PC-3 (cell line): ENCODE data around the gene ARV1. TPM values are rescaled to one million over a fixed set of nuclear protein-coding genes. Genes with fewer than 3 reads are reported as not detected.
"Not testable (repeated sequence)": the region's sequence is repeated elsewhere in the genome, so short reads cannot be mapped to it uniquely, and the experiment has no call there.

ENCODE experiments used
- ATAC-seq: fragments of 200-7000 bp; cut with Tn5 transposase; 2 replicates; pipeline ENCODE4 v1.9.1; 2020; ENCODE audit warnings: mild to moderate bottlenecking, moderate library complexity
- BruUV-seq: library from RNA; stranded (reverse); fragments of 400-500 nt; replicated peaks from 2 replicates; lab custom pipeline; 2021; lab: Mats Ljungman, UMichigan
- CTCF ChIA-PET: fragments of 300-600 bp; sonication (Branson Sonifier 250); formaldehyde crosslinking; loops from one replicate; lab custom pipeline; 2022; ENCODE audit warnings: antibody characterized with exemption; lab: Charles Lee
- POLR2A ChIA-PET: fragments of 300-600 bp; sonication (Branson Sonifier 250); formaldehyde crosslinking; loops from one replicate; lab custom pipeline; 2022; ENCODE audit warnings: antibody characterized with exemption; ENCODE audit not compliant: unreplicated experiment; lab: Charles Lee
- DNase-seq: peaks from one replicate; pipeline ENCODE4 v3.0.0-alpha.2; 2015
- H2AFZ ChIP-seq: fragments of 300-600 bp; sonication (generic); 2 replicates; pipeline ENCODE4 v1.6.0; 2016; ENCODE audit warnings: antibody characterized with exemption, low read length
- H3F3A ChIP-seq: fragments of 300-600 bp; sonication (generic); one replicate; pipeline ENCODE4 v1.6.0; 2017; ENCODE audit warnings: antibody characterized with exemption, low read length, control low read depth, mild to moderate bottlenecking; ENCODE audit not compliant: unreplicated experiment
- H3K27ac ChIP-seq: fragments of 300-600 bp; sonication (generic); 2 replicates; pipeline ENCODE4 v1.5.1; 2016; ENCODE audit warnings: mild to moderate bottlenecking, low read length
- H3K27me3 ChIP-seq: fragments of 300-600 bp; sonication (generic); 2 replicates; pipeline ENCODE4 v1.6.1; 2016; ENCODE audit warnings: low read length, mixed read lengths
- H3K36me3 ChIP-seq: fragments of 300-600 bp; sonication (generic); 2 replicates; pipeline ENCODE4 v1.6.1; 2016; ENCODE audit warnings: low read depth, mixed run types, low read length, mixed read lengths
- H3K4me1 ChIP-seq: fragments of 300-600 bp; sonication (generic); 2 replicates; pipeline ENCODE4 v1.5.1; 2016; ENCODE audit warnings: low read length; ENCODE audit not compliant: insufficient read depth
- H3K4me2 ChIP-seq: fragments of 300-600 bp; sonication (generic); 2 replicates; pipeline ENCODE4 v1.6.0; 2016; ENCODE audit warnings: low read length
- H3K4me3 ChIP-seq: fragments of 300-600 bp; sonication (generic); 2 replicates; pipeline ENCODE4 v1.5.1; 2016; ENCODE audit warnings: mild to moderate bottlenecking, low read length, mixed read lengths
- H3K79me2 ChIP-seq: fragments of 300-600 bp; sonication (generic); 2 replicates; pipeline ENCODE4 v1.6.1; 2017; ENCODE audit warnings: low read length, mixed read lengths
- H3K9ac ChIP-seq: fragments of 300-600 bp; sonication (generic); 2 replicates; pipeline ENCODE4 v1.6.0; 2016; ENCODE audit warnings: mild to moderate bottlenecking, low read length
- H3K9me2 ChIP-seq: fragments of 300-600 bp; sonication (generic); replicated peaks from 2 replicates; pipeline ENCODE4 v1.6.1; 2016; ENCODE audit warnings: mixed run types, low read length, mixed read lengths
- H3K9me3 ChIP-seq: fragments of 300-600 bp; sonication (generic); 2 replicates; pipeline ENCODE4 v1.6.1; 2016; ENCODE audit warnings: low read length, mixed read lengths
- H4K20me1 ChIP-seq: fragments of 300-600 bp; sonication (generic); 2 replicates; pipeline ENCODE4 v1.6.1; 2016; ENCODE audit warnings: low read length, mixed read lengths
- EZH2 ChIP-seq: fragments of 300-600 bp; sonication (generic); IDR thresholded peaks from one replicate; pipeline ENCODE4 v1.6.1; 2017; ENCODE audit warnings: antibody characterized with exemption, mild to moderate bottlenecking, low read length; ENCODE audit not compliant: unreplicated experiment
- EZH2phosphoT487 ChIP-seq: fragments of 300-600 bp; sonication (generic); IDR thresholded peaks from 2 replicates; pipeline ENCODE4 v1.6.1; 2018; ENCODE audit warnings: mild to moderate bottlenecking, antibody characterized with exemption, low read length, borderline replicate concordance
- intact Hi-C: fragments of 100-400 bp; cut with micrococcal nuclease; formaldehyde crosslinking; loops from 2 replicates; pipeline ENCODE4 v1.9.0; 2023
- total RNA-seq: library from RNA; depleted of rRNA; stranded (reverse); fragments of >200 nt; gene quantifications from 2 replicates; pipeline ENCODE4 v1.2.3, GENCODE V29; 2014
- TF ChIP-seq, protein P1 (sequence below): fragments of 300-600 bp; sonication (generic); conservative IDR thresholded peaks from 2 replicates; pipeline ENCODE4 v1.5.1; 2017; ENCODE audit warnings: antibody characterized with exemption, low read depth, mild to moderate bottlenecking, low read length

Gene ARV1
- total RNA-seq, 1 experiment from 2014 or later = 30.6 TPM

DNA sequence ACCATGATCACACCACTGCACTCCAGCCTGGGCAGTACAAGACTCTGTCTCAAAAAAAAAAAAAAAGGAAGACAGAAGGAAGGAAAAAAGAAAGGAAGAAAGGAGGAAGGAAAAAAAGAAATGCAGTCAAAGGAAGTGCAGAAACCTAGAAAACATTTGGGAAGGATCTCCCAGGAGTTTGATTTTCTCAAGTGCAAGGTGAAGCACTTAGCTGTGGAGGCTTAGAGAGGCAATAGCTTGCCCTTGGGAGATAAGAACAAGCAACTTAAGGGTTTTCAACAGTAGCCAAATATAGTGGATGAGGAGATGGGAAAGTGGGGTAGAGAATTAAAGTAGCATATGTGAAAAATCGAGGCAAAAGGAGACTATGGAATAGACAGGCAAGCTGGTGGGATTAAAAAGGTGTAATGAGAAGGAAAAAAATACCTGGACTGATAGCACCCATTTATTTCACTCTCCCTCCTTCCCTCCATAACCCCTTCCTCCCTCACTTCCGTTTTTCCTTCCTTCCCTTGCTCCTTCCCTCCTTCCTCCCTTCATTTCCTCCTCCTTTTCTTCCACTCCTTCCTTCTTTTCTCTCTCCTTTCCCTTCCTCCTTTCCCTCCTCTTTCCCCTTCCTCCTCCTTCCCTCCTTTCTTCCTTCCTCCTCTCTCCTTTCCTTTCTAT lies 68.0 kb downstream of the ARV1 start:
- H3K4me3 ChIP-seq = no peak overlapping the region
- no peaks in the 10 kb centered on the region for H3K36me3 ChIP-seq
- no TSS peak for BruUV-seq
- CTCF ChIA-PET = interaction anchor here (0.7 kb wide), 1 partner anchor 125 kb away, joined by 4 read pairs; no protein-coding TSS in a partner anchor
- DNase-seq = no peak
- no peaks in the 10 kb centered on the region for H3K9me3 ChIP-seq
- intact Hi-C loops = no loop called here
- no peak for ATAC-seq
- TF ChIP-seq EZH2phosphoT487 (no peak), EZH2 (no peak)
- TF ChIP-seq, protein P1, sequence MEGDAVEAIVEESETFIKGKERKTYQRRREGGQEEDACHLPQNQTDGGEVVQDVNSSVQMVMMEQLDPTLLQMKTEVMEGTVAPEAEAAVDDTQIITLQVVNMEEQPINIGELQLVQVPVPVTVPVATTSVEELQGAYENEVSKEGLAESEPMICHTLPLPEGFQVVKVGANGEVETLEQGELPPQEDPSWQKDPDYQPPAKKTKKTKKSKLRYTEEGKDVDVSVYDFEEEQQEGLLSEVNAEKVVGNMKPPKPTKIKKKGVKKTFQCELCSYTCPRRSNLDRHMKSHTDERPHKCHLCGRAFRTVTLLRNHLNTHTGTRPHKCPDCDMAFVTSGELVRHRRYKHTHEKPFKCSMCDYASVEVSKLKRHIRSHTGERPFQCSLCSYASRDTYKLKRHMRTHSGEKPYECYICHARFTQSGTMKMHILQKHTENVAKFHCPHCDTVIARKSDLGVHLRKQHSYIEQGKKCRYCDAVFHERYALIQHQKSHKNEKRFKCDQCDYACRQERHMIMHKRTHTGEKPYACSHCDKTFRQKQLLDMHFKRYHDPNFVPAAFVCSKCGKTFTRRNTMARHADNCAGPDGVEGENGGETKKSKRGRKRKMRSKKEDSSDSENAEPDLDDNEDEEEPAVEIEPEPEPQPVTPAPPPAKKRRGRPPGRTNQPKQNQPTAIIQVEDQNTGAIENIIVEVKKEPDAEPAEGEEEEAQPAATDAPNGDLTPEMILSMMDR = no peak
- no peaks in the 10 kb centered on the region for H3F3A ChIP-seq
- H3K9me2 ChIP-seq = no peaks in the 10 kb centered on the region
- no peak overlapping the region for H2AFZ ChIP-seq
- H3K4me2 ChIP-seq = no peak overlapping the region
- H3K4me1 ChIP-seq = no peaks in the 10 kb centered on the region
- H3K79me2 ChIP-seq = no peaks in the 10 kb centered on the region
- H3K9ac ChIP-seq = no peak overlapping the region
- H3K27me3 ChIP-seq = peaks cover 20% of the 10 kb centered on the region
- H4K20me1 ChIP-seq = no peaks in the 10 kb centered on the region
- POLR2A ChIA-PET = no interaction called here
- no peak overlapping the region for H3K27ac ChIP-seq

DNA sequence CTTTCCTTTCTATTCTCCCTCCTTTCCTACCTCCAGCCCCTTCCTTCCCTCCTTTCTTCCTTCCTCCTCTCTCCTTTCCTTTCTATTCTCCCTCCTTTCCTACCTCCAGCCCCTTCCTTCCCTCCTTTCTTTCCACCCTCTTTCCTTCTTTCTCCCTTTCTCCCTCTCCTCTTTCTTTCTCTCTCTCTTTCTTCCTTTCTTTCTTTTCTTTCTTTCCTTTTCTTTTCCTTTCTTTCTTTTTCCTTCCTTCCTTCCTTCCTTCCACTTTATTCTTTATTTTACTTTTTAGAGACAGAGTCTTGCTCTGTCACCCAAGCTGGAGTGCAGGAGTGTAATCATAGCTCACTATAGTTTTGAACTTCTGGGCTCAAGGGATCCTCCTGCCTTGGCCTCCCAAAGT lies 68.6 kb downstream of the ARV1 start:
- DNase-seq, H2AFZ ChIP-seq, H3K9me3 ChIP-seq, BruUV-seq, H3F3A ChIP-seq, POLR2A ChIA-PET, intact Hi-C loops, H3K36me3 ChIP-seq, H3K79me2 ChIP-seq, H4K20me1 ChIP-seq, CTCF ChIA-PET, H3K9ac ChIP-seq, H3K4me2 ChIP-seq, H3K4me1 ChIP-seq, H3K4me3 ChIP-seq, H3K27ac ChIP-seq, H3K9me2 ChIP-seq, ATAC-seq: not testable (repeated sequence)
- H3K27me3 ChIP-seq = peaks cover 20% of the 10 kb centered on the region

DNA sequence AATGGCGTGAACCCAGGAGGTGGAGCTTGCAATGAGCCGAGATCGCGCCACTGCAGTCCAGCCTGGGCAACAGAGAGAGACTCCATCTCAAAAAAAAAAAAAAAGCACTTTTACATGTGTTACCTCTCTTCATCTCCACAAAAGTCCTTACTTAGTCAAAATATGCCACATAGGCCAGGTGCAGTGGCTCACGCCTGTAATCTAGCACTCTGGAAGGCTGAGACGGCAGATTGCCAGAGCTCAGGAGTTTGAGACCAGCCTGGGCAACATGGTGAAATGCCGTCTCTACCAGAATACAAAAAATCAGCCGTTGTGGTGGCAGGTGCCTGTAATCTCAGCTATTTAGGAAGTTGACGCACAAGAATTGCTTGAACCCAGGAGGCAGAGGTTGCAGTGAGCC lies 69.5 kb downstream of the ARV1 start:
- H3K9ac ChIP-seq, BruUV-seq, POLR2A ChIA-PET, H3K27ac ChIP-seq, intact Hi-C loops, H3K36me3 ChIP-seq, H3K4me1 ChIP-seq, H4K20me1 ChIP-seq, H3F3A ChIP-seq, H2AFZ ChIP-seq, H3K4me3 ChIP-seq, H3K4me2 ChIP-seq, H3K79me2 ChIP-seq, H3K9me2 ChIP-seq, H3K9me3 ChIP-seq, ATAC-seq, CTCF ChIA-PET, DNase-seq: not testable (repeated sequence)
- H3K27me3 ChIP-seq = peaks cover 20% of the 10 kb centered on the region
